GM21526 (cell line): Measurements from ENCODE around the gene TCHHL1.

ENCODE experiments used
- ATAC-seq: cut with Tn5 transposase; IDR thresholded peaks from one replicate; pipeline ENCODE4 v1.9.1; 2021; ENCODE audit warnings: moderate library complexity; ENCODE audit not compliant: unreplicated experiment, low FRiP score

The TCHHL1 gene

DNA sequence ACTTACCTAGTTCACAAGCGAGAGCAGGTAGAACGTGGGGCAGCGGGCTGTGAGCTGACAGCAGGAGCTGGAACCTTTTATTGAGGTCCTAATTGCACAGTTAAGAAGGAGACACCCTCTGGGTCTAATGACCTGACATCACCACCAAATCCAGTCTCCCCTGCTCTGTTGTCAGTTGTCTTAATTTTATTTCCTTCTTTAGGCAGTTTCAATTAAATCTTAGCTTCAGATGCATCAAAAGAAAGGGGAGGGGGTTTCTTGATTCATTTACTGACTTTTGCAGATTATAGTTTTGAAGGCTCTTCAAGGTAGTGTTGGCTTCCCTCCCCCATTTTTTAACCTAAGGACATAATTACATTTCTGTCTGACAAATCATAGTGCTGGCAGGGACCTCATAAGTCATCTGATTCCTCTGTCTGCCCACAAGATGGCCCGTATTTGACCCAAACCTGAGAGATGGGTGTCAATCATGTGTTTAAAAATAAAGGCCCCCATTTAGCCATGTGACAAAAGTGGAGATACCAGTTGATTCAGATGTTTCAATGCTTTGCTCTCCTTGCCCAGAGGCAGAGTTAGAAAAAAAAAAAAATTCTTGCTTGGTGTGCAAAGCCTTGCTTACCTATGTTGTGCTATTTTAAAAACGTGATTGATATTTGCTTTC lies at the start of gene TCHHL1:
TCHHL1 (minus strand) TSS at position 51 of the 661 bp plus-strand sequence. CDS start 921 bp downstream, outside the sequence.
- ATAC-seq, result no peak

DNA sequence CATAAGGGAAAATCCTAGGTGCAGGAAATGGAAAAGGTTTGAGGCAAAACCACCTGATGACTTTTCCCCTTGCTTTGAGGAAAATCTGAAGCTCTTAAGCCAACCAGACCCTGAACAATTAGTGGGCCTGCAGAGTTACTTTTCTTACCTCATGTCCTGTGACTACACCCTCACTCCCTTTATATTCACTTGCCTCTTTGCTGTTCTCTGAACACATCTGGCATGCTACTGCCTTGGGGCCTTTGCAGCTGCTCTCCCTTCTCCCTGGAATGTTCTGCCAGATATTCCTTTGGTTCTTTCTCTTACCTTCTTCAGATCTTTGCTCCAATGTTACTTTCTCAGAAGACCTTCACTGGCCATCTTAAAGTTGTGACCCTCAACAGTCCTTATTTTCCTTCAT lies 48.4 kb upstream of the TCHHL1 start:
- no peak for ATAC-seq

DNA sequence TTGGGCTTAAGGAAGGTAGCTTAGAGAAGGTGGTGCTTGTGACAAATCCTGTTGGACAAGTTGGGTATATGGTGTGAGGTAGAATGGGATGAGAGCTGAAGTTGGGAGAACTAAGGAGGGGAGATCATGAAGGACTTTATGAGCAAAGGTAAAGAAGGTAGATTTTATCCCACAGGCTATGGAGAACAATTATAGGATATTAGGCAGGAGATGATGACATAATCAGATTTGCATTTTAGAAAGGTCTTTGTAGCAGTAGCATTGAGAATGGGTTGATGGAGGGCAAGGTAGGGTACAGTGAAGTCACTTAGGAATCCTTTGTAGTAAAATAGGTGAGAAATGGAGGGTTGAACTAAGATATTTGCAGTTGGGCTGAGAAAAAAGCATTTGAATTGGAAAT lies 41.3 kb upstream of the TCHHL1 start:
- no peak for ATAC-seq

DNA sequence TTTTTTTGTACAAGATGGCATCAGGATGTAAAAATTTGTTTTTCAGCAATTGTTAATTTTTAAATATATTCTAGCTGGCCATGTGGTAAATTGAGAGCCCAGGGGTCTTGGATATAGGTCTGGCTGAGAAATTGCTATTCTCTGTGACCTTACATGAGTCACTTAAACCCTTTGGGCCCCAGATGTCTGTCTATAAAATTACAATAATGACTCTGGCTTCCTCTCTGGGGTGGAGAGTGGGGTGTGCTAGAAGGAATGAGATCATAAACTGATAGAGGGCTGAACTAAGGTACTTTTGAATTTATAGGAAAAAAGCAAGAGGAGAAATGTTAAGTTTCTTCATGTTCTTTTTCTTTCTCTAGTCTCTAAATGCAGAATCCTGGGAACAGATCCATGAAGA lies 38.8 kb upstream of the TCHHL1 start:
- no peak for ATAC-seq

DNA sequence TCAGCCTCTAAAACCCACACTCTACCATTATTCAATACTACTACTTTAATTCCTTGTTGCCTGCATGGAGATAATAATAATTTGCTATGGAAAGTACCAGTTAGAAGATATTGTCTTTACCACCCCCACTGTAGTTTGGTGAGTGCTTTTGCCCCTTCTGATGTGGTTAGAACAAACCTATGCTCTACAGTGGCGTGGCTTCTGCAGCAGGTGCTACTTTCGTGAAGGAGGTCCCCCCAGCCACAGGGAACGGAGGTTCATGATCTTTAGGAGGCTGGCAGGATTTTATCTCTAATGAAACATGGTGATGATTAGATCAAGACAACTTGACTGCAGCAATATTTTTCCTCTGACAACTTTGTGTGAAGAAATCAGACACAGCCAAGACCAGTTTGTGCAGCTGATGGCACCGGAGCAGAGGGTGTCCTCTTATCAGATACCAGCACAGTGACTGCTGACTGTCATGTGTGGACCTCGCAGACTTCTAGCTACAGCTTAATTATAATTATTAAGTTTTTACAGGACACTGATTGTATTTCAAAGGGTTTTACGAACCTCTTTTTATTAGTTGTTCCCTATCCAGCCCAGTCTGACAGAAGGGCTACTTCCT lies 37.1 kb upstream of the TCHHL1 start:
- ATAC-seq, result no peak

DNA sequence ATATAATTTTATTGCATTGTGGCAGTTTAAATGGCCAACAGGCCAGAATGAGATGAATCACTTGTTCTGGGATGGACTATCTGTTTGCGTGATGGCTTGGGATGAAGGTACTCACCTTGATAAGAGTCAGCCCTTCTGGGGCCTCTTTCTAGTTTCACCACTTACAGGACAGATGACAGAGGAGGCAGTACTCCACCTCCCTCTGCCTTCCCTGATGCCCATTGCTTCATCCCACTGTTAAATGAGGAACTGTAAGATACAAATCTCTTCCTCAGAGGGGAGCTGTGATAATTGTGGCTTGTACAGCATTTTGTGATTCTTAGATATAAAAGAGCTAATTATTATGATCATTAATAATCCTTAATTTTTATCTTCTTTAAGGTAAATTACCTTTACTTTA lies 30.1 kb upstream of the TCHHL1 start:
- ATAC-seq, result no peak

DNA sequence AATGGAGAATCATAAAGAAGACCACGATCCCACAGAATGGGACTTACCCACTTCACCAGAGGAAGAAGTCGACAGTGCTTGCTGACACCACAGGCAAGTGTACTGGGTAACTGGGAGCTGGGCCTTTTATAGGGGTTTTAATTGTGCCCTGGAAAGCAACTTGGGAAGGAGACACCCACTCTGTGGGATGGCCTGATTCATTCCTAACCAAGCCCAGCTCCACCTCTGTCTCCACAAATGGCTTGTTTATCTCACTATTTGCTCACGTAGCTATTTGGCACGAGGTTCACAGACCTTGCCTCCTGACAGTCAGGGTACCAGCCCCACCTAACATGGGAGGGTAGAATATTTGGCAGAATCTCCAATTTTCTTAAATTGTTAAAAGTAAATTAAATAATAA lies 26.5 kb upstream of the TCHHL1 start, which contains the start of gene TCHH:
TCHH (minus strand) TSS at position 101 of the 400 bp plus-strand sequence. CDS start 1,364 bp downstream, outside the sequence.
- no peak for ATAC-seq

DNA sequence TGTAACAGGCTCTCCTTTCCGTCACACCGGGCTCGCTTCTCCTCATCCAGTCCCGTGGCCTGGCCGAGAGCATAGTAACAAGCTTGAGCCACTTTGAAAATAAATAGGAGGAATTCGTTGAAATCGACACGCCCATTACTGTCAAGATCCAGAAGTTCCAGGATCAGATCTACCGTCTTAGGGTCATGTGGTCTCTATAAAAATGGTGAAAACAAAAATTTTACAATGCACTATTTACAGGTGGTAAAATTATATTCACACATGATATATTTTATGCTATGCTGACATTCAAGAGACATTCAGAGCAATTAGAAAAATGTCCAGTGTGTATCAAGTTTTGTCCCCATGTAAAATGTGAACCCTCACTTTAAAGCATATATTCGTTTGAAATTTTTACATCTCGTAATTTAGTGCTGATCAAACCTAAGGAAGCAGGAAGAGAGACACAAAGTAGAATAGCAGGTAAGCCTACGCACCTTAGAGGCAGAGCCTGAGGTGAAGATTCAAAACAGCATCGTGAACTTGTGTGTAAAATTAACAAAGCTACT lies 24.1 kb upstream of the TCHHL1 start:
- no peak for ATAC-seq

DNA sequence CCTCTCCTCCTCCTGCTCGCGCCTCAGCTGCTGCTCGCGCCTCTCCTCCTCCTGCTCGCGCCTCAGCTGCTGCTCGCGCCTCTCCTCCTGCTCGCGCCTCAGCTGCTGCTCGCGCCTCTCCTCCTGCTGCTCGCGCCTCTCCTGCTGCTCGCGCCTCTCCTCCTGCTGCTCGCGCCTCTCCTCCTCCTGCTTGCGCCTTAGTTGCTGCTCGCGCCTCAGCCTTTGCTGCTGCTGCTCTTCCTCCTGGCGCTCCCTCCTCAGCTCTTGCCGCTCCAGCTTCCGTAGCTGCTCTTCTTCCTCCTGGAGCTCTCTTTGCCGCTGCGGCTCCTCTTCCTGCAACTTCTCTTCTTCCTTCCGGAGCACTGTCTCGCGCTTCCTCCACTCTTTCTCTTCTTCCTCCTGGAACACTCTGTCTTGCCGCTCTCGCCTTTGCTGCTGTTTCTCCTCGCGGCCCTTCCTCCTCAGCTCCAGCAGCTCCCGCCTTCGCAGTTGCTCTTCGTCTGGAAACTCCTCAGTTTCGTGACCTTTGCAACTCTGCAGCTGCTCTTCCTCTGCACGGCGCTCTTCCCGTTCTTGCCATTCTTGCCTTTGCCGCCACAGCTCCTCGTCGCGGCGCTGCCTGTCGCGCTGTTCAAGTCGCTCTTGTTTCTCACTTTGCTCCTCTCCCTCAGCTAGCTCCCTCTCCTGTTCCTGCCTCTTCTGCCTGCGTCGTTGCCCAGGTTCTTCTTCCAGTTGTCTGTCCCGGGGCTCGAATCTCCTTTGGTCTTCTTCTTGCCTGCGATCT lies 23.4 kb upstream of the TCHHL1 start:
- no peak for ATAC-seq

DNA sequence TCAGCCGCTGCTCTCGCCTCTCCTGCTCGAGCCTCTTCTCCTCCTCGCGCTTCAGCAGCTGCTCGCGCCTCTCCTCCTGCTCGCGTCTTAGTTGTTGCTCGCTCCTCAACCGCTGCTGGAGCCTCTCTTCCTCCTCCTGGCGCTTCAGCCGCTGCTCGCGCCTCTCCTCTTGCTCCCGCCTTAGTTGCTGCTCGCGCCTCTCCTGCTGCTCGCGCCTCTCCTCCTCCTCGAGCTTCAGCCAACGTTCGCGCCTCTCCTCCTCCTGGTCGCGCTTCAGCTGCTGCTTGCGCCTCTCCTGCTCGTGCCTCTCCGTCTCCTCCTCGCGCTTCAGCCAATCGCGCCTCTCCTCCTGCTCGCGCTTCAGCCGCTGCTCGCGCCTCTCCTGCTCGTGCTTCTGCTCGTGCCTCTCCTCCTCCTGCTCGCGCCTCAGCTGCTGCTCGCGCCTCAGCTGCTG lies 22.7 kb upstream of the TCHHL1 start:
- no peak for ATAC-seq

DNA sequence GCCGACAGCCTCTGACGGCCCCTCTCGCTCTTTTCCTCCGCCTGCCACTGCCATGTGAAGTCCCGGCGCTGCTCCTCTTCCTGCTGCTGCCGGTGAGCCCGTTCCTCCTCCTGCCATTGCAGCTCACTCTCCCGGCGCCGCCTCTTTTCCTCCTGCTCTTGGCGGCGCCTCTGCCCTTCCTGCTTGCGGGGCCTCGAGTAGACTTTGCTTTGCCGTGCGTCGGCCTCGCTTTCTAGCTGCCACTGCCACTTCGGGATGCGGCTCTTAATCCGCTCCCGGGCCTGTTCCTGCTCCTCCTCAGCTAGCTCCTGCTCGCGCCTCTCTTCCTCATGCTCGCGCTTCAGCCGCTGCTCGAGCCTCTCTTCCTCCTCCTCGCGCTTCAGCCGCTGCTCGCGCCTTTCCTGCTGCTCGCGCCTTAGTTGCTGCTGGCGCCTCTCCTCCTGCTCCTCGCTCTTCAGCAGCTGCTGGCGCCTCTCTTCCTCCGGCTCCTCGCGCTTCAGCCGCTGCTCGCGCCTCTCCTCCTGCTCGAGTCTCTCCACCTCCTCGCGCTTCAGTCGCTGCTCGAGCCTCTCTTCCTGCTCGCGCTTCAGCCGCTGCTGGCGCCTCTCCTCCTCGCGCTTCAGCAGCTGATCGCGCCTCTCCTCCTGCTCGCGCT lies 22.1 kb upstream of the TCHHL1 start:
- ATAC-seq, result no peak

DNA sequence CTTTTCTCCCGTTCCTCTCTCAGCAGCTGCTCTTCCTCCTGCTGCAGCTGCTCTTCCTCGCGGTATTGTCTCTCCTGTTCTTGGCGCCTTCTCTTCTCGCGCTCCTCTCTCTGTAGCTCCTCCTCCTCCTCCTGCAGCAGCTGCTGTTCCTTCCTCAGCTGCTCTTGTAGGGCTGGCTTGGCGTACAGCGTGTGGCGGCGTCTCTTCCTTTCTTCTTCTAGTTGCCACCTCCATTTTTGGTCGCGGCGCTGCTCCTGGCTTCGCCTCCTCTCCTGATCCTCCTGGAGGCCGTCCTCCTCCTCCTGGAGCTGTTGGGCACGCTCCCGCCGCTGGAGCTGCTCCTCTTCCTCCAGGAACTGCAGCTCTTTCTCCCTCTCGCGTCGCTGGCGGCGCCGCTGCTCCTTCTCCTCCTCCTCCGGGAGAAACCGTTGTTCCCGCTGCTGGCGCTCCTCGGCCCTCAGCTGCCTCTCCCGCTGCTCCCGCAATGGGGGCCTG lies 21.5 kb upstream of the TCHHL1 start:
- no peak for ATAC-seq

DNA sequence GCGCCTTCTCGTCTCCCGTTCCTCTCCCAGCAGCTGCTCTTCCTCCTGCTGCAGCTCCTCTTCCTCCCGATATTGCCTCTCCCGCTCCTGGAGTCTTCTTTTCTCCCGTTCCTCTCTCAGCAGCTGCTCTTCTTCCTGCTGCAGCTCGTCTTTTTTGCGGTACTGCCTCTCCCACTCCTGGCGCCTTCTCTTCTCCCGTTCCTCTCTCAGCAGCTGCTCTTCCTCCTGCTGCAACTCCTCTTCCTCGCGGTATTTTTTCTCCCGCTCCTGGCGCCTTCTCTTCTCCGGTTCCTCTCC lies 21.1 kb upstream of the TCHHL1 start:
- ATAC-seq, result no peak

DNA sequence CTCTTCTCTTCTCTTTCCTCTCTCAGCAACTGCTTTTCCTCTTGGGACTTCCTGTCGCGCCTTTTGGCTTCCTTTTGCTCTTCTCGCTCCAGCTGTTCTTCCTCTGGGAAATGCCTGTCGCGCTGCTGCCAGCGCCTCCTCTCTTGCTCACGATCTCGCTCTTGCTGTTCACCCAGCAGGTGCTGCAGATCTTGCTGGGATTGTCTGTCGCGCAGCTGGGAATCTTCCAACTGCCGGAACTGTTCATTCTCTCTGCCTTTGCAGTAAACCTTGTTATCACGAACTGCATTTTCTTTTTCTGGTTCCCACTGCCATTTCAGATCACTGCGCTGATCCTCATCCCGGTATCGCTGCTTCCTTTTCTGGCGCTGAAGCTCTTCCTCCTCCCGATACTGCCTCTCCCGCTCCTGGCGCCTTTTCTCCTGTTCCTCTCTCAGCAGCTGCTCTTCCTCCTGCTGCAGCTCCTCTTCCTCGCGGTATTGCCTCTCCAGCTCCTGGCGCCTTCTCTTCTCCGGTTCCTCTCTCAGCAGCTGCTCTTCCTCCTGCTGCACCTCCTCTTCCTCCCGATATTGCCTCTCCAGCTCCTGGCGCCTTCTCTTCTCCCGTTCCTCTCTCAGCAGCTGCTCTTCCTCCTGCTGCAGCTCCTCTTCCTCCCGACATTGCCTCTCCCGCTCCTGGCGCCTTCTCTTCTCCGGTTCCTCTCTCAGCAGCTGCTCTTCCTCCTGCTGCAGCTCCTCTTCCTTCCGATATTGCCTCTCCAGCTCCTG lies 20.6 kb upstream of the TCHHL1 start:
- no peak for ATAC-seq

DNA sequence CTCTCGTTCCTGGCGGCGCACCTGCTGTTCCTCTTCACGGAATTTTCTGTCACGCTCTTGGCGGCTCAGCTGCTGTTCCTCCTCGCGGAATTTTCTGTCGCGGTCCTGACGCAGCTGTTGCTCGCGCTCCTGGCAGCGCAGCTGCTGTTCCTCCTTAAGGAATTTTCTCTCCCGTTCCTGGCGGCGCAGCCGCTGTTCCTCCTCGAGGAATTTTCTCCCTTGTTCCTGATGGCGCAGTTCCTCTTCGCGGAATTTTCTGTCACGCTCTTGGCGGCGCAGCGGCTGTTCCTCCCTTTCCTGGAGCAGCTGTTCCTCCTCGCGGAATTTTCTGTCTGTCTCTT lies 20.0 kb upstream of the TCHHL1 start:
- no peak for ATAC-seq

DNA sequence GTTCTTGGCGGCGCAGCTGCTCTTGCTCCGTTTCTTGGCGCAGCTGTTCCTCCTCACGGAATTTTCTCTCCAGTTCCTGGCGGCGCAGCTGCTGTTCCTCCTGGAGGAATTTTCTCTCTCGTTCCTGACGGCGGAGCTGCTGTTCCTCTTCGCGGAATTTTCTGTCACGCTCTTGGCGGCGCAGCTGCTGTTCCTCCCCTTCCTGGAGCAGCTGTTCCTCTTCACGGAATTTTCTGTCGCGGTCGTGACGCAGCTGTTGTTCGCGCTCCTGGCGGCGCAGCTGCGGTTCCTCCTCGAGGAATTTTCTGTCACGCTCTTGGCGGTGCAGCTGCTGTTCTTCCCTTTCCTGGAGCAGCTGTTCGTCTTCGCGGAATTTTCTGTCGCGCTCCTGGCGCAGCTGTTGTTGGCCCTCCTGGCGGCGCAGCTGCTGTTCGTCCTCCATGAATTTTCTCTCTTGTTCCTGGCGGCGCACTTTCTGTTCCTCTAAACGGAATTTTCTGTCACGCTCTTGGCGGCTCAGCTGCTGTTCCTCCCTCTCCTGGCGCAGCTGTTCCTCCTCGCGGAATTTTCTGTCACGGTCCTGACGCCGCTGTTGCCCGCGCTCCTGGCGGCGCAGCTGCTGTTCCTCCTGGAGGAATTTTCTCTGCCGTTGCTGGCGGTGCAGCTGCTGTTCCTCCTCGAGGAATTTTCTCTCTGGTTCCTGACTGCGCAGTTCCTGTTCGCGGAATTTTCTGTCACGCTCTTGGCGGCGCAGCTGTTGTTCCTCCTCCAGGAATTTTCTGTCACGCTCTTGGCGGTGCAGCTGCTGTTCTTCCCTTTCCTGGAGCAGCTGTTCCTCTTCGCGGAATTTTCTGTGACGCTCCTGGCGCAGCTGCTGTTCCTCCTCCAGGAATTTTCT lies 19.4 kb upstream of the TCHHL1 start:
- ATAC-seq, result no peak

DNA sequence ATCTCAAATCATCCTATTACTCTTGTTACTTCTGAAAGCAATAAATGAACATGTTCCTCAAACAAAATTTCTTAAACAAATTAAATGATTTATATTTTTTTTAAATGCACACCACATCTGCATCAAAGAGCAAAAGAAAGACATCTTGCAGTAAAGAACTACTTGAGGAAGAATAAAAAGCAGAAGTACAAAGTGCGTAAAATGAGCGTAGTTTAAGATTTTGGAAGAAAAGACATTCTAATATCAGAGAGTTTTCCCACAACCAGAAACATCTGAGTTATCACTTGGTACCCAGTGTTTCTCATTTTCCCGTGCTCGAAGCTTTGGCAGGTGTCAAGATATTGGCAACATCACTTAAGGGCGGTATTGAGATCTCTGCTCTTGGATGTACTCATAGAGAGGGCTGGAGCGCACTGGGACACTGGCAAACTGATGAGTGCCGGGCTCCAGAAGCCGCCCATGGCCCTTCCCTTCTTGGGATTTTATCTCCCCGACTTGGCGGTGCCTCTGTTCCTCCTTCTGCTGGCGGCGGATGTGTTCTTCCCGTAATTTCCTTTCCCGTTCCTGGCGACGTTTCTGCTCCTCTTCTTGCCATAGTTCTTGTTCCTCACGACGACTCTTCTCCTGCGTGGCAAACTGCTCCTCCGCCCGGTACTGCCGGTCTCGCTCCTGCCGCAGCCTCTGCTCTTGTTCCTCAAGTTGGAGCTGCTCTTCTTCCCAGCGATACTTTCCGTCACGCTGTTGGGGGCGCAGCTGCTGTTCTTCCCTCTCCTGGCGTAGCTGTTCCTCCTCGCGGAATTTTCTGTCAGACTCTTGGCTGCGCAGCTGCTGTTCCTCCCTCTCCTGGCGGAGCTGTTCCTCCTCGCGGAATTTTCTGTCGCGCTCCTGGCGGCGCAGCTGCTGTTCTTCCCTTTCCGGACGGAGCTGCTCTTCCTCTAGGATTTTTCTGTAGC lies 18.4 kb upstream of the TCHHL1 start:
- no peak for ATAC-seq

DNA sequence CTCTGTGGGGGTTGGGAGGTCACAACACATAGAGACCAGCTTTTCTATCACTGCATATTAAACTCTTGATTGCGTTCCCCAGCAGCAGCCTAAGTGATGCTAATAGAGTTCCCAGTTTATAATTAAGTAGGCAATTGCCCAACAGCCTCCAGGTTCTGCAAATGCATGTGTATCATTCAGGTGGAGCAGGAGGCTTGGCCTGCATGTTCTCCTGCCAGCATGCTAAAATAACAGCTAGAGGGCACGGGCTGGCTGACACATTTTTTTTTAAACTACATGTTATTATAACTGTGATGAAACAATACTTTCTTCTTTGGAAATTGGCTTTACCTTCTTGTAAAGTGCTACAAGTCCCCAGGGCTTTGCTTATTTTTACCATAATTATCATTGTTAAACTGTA lies 16.0 kb upstream of the TCHHL1 start:
- no peak for ATAC-seq
